ENCODE measurements around the gene ANK3.
A peak's percentile ranks its signal among the peaks of the same experiment; 100 is the strongest.

ANK3 gene

DNA sequence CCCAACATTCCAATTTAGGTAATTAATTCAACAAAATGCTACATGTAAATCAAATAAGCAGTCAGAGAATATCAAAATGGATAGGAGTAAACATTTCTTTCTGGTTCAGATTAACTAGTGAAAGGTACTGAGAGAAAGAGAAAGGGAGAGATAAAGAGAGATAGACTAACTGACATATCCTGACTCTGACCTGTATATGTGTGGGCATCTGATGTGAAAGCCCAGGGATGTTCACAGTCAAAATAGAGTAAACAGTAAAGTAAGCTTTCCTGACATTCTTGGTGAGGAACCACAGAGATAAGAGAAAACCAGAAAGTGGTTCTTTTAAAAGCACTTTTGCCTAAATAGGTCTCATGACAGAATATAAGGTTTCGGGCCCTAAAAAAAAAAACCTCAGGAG, 37.5 kb upstream of the ANK3 start:
- no CpG with 5 or more reads among the region's 1 CpG for WGBS (ENCODE audit: extremely low coverage, insufficient coverage, insufficient read length)
- H3K36me3 ChIP-seq (ENCODE audit: control insufficient read depth in 1 of 2, insufficient read depth in 2 of 2, low read length in 2 of 2) = no peaks in the 10 kb centered on the region

DNA sequence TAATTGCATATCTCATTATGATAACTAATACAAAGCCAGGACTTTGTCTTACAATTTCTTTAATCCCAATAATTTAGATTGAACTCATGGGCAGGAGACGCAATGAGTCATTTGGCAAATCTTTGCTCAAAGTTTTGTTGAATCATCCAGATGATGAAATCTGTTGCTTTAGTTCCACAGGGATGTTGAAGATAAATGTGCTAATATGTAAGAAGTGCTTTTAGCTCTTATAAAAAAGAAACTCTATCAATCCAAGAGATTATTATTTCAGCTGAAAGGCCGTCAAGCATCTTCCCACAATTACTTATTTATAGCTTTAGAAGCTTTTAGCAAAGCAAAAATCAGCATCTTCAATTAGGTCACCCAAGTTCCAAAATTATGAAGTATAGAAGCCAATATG, 36.8 kb upstream of the ANK3 start:
- Histone ChIP-seq H4K91ac (ENCODE audit: low read depth, low read length) (no peak overlapping the region), H2BK12ac (ENCODE audit: low read length) (no peak overlapping the region), H4K8ac (ENCODE audit: low read depth, low read length) (no peak overlapping the region), H2BK5ac (ENCODE audit: low read depth, low read length, poor library complexity) (no peak overlapping the region), H2BK120ac (ENCODE audit: insufficient read depth, low read length, poor library complexity) (no peak overlapping the region), H2AK5ac (ENCODE audit: low read length) (no peak overlapping the region), H3K14ac (ENCODE audit: low read length) (no peak overlapping the region), H3K18ac (ENCODE audit: low read length) (no peak overlapping the region), H3K27ac (ENCODE audit: low read depth, low read length) (no peak overlapping the region), H2AFZ (ENCODE audit: insufficient read depth, low read length, poor library complexity) (no peak overlapping the region), H3K36me3 (ENCODE audit: control insufficient read depth in 1 of 2, insufficient read depth in 2 of 2, low read length in 2 of 2) (no peaks in the 10 kb centered on the region), H3K9me3 (ENCODE audit: insufficient read depth, low read depth, low read length) (no peaks in the 10 kb centered on the region), H3K4me1 (ENCODE audit: control insufficient read depth in 1 of 2, insufficient read depth in 2 of 2, low read length in 2 of 2) (peaks cover 0 to 3% of the 10 kb centered on the region in 2 experiments), H3K27me3 (ENCODE audit: insufficient read depth, low read length) (no peaks in the 10 kb centered on the region), H3K4me3 (ENCODE audit: low read depth, low read length) (no peak overlapping the region), H3K79me1 (ENCODE audit: low read length) (no peaks in the 10 kb centered on the region), H3K9ac (ENCODE audit: low read length) (no peak overlapping the region), H3K23ac (ENCODE audit: low read length) (no peak overlapping the region), H3K4me2 (ENCODE audit: low read length) (no peak overlapping the region), H3K79me2 (ENCODE audit: control insufficient read depth, insufficient read depth, low read length, poor library complexity) (no peaks in the 10 kb centered on the region), H3K4ac (ENCODE audit: low read depth, low read length) (no peak overlapping the region), H4K12ac (ENCODE audit: low read depth, low read length) (no peak overlapping the region)
- WGBS (ENCODE audit: extremely low coverage, insufficient coverage, insufficient read length) = no CpG with 5 or more reads among the region's 2 CpGs
- DNase-seq = peak in 1 of 2 donors; percentile 63

More for the DNA sequence above, 37.5 kb upstream of the ANK3 start:
- Histone ChIP-seq H3K9ac (ENCODE audit: low read length) (no peak overlapping the region), H3K79me1 (ENCODE audit: low read length) (no peaks in the 10 kb centered on the region), H3K9me3 (ENCODE audit: insufficient read depth, low read depth, low read length) (no peaks in the 10 kb centered on the region), H3K27ac (ENCODE audit: low read depth, low read length) (no peak overlapping the region), H3K23ac (ENCODE audit: low read length) (no peak overlapping the region), H3K4me3 (ENCODE audit: low read depth, low read length) (no peak overlapping the region), H3K4me2 (ENCODE audit: low read length) (no peak overlapping the region), H2BK5ac (ENCODE audit: low read depth, low read length, poor library complexity) (no peak overlapping the region), H3K79me2 (ENCODE audit: control insufficient read depth, insufficient read depth, low read length, poor library complexity) (no peaks in the 10 kb centered on the region), H3K4me1 (ENCODE audit: control insufficient read depth in 1 of 2, insufficient read depth in 2 of 2, low read length in 2 of 2) (peaks cover 0 to 3% of the 10 kb centered on the region in 2 experiments), H2BK120ac (ENCODE audit: insufficient read depth, low read length, poor library complexity) (no peak overlapping the region), H2AFZ (ENCODE audit: insufficient read depth, low read length, poor library complexity) (no peak overlapping the region), H2BK12ac (ENCODE audit: low read length) (no peak overlapping the region), H4K12ac (ENCODE audit: low read depth, low read length) (no peak overlapping the region), H4K8ac (ENCODE audit: low read depth, low read length) (no peak overlapping the region), H3K4ac (ENCODE audit: low read depth, low read length) (no peak overlapping the region), H3K27me3 (ENCODE audit: insufficient read depth, low read length) (no peaks in the 10 kb centered on the region), H3K14ac (ENCODE audit: low read length) (no peak overlapping the region), H2AK5ac (ENCODE audit: low read length) (no peak overlapping the region), H3K18ac (ENCODE audit: low read length) (no peak overlapping the region), H4K91ac (ENCODE audit: low read depth, low read length) (no peak overlapping the region)
- DNase-seq = no peak

GRCh38 chr10:60425392-60426110, 35.9 kb upstream of the ANK3 start:
- no peak overlapping the region for H2AK5ac ChIP-seq (ENCODE audit: low read length)
- no peak overlapping the region for H4K8ac ChIP-seq (ENCODE audit: low read depth, low read length)
- H4K91ac ChIP-seq (ENCODE audit: low read depth, low read length) = peak overlapping the region; percentile 14
- H3K27me3 ChIP-seq (ENCODE audit: insufficient read depth, low read length) = no peaks in the 10 kb centered on the region
- H3K79me2 ChIP-seq (ENCODE audit: control insufficient read depth, insufficient read depth, low read length, poor library complexity) = no peaks in the 10 kb centered on the region
- H3K79me1 ChIP-seq (ENCODE audit: low read length) = no peaks in the 10 kb centered on the region
- H3K9ac ChIP-seq (ENCODE audit: low read length) = no peak overlapping the region
- no peak overlapping the region for H3K14ac ChIP-seq (ENCODE audit: low read length)
- H3K18ac ChIP-seq (ENCODE audit: low read length) = no peak overlapping the region
- H4K12ac ChIP-seq (ENCODE audit: low read depth, low read length) = no peak overlapping the region
- H3K4me1 ChIP-seq (ENCODE audit: control insufficient read depth in 1 of 2, insufficient read depth in 2 of 2, low read length in 2 of 2) = peaks cover 0 to 3% of the 10 kb centered on the region in 2 experiments
- no peak overlapping the region for H3K4ac ChIP-seq (ENCODE audit: low read depth, low read length)
- no peak overlapping the region for H3K27ac ChIP-seq (ENCODE audit: low read depth, low read length)
- no peaks in the 10 kb centered on the region for H3K36me3 ChIP-seq (ENCODE audit: control insufficient read depth in 1 of 2, insufficient read depth in 2 of 2, low read length in 2 of 2)
- no peak overlapping the region for H2BK12ac ChIP-seq (ENCODE audit: low read length)
- no peak overlapping the region for H2AFZ ChIP-seq (ENCODE audit: insufficient read depth, low read length, poor library complexity)
- H3K9me3 ChIP-seq (ENCODE audit: insufficient read depth, low read depth, low read length) = no peaks in the 10 kb centered on the region
- H2BK120ac ChIP-seq (ENCODE audit: insufficient read depth, low read length, poor library complexity) = no peak overlapping the region
- no peak overlapping the region for H3K23ac ChIP-seq (ENCODE audit: low read length)
- no peak overlapping the region for H3K4me2 ChIP-seq (ENCODE audit: low read length)
- H2BK5ac ChIP-seq (ENCODE audit: low read depth, low read length, poor library complexity) = no peak overlapping the region
- WGBS (ENCODE audit: extremely low coverage, insufficient coverage, insufficient read length) = no CpG with 5 or more reads among the region's 3 CpGs
- DNase-seq = no peak
- H3K4me3 ChIP-seq (ENCODE audit: low read depth, low read length) = no peak overlapping the region

DNA sequence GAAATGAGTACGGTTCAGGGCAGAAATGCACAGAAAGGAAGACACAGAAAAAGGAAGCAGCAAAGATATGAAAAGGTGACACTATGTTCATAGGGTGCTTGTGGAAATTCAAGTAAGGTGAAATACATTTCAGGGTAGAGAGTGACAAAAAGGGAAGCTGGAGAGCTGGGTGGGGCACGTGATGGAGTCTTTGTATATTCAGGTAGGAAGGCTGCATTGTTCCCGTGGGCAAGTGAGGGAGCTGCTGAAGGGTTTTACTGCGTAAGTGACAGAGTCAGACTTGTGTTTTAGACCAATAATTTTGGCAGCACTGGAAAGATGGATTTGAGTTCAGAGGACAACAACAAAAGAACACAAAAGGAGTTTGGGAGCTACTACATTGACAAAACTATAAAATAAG, 35.3 kb upstream of the ANK3 start:
- no peak overlapping the region for H2AFZ ChIP-seq (ENCODE audit: insufficient read depth, low read length, poor library complexity)
- H2BK120ac ChIP-seq (ENCODE audit: insufficient read depth, low read length, poor library complexity) = no peak overlapping the region
- H3K4me2 ChIP-seq (ENCODE audit: low read length) = no peak overlapping the region
- no peaks in the 10 kb centered on the region for H3K27me3 ChIP-seq (ENCODE audit: insufficient read depth, low read length)
- DNase-seq = no peak
- H2AK5ac ChIP-seq (ENCODE audit: low read length) = no peak overlapping the region
- no peaks in the 10 kb centered on the region for H3K79me2 ChIP-seq (ENCODE audit: control insufficient read depth, insufficient read depth, low read length, poor library complexity)
- no peak overlapping the region for H3K4me3 ChIP-seq (ENCODE audit: low read depth, low read length)
- no peak overlapping the region for H3K27ac ChIP-seq (ENCODE audit: low read depth, low read length)
- no peak overlapping the region for H3K23ac ChIP-seq (ENCODE audit: low read length)
- H3K79me1 ChIP-seq (ENCODE audit: low read length) = no peaks in the 10 kb centered on the region
- no peak overlapping the region for H4K8ac ChIP-seq (ENCODE audit: low read depth, low read length)
- no peaks in the 10 kb centered on the region for H3K36me3 ChIP-seq (ENCODE audit: control insufficient read depth in 1 of 2, insufficient read depth in 2 of 2, low read length in 2 of 2)
- no peak overlapping the region for H3K14ac ChIP-seq (ENCODE audit: low read length)
- H4K91ac ChIP-seq (ENCODE audit: low read depth, low read length) = no peak overlapping the region
- no peak overlapping the region for H2BK5ac ChIP-seq (ENCODE audit: low read depth, low read length, poor library complexity)
- no peaks in the 10 kb centered on the region for H3K9me3 ChIP-seq (ENCODE audit: insufficient read depth, low read depth, low read length)
- H4K12ac ChIP-seq (ENCODE audit: low read depth, low read length) = no peak overlapping the region
- H3K4ac ChIP-seq (ENCODE audit: low read depth, low read length) = no peak overlapping the region
- WGBS (ENCODE audit: extremely low coverage, insufficient coverage, insufficient read length) = no CpG with 5 or more reads among the region's 4 CpGs
- H3K9ac ChIP-seq (ENCODE audit: low read length) = no peak overlapping the region
- no peak overlapping the region for H3K18ac ChIP-seq (ENCODE audit: low read length)
- no peak overlapping the region for H2BK12ac ChIP-seq (ENCODE audit: low read length)
- peaks cover 0 to under 1% of the 10 kb centered on the region in 2 experiments for H3K4me1 ChIP-seq (ENCODE audit: control insufficient read depth in 1 of 2, insufficient read depth in 2 of 2, low read length in 2 of 2)

Measured in trophoblast cell (in vitro differentiated cells and primary cell).